ENCODE measurements around the gene ERAP2. TPM values are rescaled to one million over a fixed set of nuclear protein-coding genes. Genes with fewer than 3 reads are reported as not detected.
A peak's percentile ranks its signal among the peaks of the same experiment; 100 is the strongest.

The ERAP2 gene
- total and polyA plus RNA-seq, 10 of the 15 experiments (the other 5 are each of a cell fraction or from before 2014, with no cell fraction given), result 4.0 to 28.7 (median 11.7) TPM

DNA sequence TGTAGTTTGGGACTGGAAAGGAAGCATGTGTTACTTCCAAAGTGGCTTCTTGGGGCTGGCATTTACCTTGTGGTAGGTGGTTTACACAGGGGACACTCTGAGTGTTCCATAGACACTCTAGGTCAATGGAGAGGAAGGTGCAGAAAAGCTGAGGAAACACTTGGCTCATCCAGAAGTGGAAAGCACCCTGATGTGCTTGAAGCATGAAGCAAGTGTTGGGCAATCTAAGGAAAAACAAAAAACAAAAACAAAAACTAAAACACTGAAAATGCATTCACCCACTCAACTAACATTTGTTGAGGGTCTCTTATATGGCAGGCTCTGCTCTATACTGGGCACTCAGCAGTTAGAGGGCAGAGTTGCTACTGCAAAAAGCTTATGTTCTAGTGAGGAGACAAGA lies 2.9 kb upstream of the ERAP2 start:
- no TSS peak for BruUV-seq (replicated peaks)
- intact Hi-C loops (cut with micrococcal nuclease; ENCODE audit: unreplicated experiment), result loop anchor here (2.0 kb wide), 1 partner anchor 269 kb away; the partner anchor contains the start of gene LIX1
- TF ChIP-seq POU2F2 (IDR thresholded peaks at IDR 0.05; ENCODE audit: borderline replicate concordance, low read depth, low read length) (no peak), SMAD5 (IDR thresholded peaks at IDR 0.05; ENCODE audit: low read depth) (no peak), SIN3A (IDR thresholded peaks at IDR 0.05; ENCODE audit: low read depth, low read length) (no peak), FOS (IDR thresholded peaks at IDR 0.05; ENCODE audit: borderline replicate concordance, extremely low read depth, insufficient read length) (no peak), ZNF384 (IDR thresholded peaks at IDR 0.05; ENCODE audit: borderline replicate concordance, low read depth, low read length) (no peak), TBL1XR1 (IDR thresholded peaks at IDR 0.05; ENCODE audit: low read depth, low read length) (no peak)
- TF ChIP-seq, protein P1, sequence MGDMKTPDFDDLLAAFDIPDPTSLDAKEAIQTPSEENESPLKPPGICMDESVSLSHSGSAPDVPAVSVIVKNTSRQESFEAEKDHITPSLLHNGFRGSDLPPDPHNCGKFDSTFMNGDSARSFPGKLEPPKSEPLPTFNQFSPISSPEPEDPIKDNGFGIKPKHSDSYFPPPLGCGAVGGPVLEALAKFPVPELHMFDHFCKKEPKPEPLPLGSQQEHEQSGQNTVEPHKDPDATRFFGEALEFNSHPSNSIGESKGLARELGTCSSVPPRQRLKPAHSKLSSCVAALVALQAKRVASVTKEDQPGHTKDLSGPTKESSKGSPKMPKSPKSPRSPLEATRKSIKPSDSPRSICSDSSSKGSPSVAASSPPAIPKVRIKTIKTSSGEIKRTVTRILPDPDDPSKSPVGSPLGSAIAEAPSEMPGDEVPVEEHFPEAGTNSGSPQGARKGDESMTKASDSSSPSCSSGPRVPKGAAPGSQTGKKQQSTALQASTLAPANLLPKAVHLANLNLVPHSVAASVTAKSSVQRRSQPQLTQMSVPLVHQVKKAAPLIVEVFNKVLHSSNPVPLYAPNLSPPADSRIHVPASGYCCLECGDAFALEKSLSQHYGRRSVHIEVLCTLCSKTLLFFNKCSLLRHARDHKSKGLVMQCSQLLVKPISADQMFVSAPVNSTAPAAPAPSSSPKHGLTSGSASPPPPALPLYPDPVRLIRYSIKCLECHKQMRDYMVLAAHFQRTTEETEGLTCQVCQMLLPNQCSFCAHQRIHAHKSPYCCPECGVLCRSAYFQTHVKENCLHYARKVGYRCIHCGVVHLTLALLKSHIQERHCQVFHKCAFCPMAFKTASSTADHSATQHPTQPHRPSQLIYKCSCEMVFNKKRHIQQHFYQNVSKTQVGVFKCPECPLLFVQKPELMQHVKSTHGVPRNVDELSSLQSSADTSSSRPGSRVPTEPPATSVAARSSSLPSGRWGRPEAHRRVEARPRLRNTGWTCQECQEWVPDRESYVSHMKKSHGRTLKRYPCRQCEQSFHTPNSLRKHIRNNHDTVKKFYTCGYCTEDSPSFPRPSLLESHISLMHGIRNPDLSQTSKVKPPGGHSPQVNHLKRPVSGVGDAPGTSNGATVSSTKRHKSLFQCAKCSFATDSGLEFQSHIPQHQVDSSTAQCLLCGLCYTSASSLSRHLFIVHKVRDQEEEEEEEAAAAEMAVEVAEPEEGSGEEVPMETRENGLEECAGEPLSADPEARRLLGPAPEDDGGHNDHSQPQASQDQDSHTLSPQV (IDR thresholded peaks at IDR 0.05), result no peak
- TF ChIP-seq, protein P2, sequence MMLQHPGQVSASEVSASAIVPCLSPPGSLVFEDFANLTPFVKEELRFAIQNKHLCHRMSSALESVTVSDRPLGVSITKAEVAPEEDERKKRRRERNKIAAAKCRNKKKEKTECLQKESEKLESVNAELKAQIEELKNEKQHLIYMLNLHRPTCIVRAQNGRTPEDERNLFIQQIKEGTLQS (IDR thresholded peaks at IDR 0.05; ENCODE audit: borderline replicate concordance, extremely low read depth, low read depth, low read length), result no peak
- TF ChIP-seq, protein P3, sequence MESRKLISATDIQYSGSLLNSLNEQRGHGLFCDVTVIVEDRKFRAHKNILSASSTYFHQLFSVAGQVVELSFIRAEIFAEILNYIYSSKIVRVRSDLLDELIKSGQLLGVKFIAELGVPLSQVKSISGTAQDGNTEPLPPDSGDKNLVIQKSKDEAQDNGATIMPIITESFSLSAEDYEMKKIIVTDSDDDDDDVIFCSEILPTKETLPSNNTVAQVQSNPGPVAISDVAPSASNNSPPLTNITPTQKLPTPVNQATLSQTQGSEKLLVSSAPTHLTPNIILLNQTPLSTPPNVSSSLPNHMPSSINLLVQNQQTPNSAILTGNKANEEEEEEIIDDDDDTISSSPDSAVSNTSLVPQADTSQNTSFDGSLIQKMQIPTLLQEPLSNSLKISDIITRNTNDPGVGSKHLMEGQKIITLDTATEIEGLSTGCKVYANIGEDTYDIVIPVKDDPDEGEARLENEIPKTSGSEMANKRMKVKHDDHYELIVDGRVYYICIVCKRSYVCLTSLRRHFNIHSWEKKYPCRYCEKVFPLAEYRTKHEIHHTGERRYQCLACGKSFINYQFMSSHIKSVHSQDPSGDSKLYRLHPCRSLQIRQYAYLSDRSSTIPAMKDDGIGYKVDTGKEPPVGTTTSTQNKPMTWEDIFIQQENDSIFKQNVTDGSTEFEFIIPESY (IDR thresholded peaks at IDR 0.05), result no peak
- TF ChIP-seq, protein P4, sequence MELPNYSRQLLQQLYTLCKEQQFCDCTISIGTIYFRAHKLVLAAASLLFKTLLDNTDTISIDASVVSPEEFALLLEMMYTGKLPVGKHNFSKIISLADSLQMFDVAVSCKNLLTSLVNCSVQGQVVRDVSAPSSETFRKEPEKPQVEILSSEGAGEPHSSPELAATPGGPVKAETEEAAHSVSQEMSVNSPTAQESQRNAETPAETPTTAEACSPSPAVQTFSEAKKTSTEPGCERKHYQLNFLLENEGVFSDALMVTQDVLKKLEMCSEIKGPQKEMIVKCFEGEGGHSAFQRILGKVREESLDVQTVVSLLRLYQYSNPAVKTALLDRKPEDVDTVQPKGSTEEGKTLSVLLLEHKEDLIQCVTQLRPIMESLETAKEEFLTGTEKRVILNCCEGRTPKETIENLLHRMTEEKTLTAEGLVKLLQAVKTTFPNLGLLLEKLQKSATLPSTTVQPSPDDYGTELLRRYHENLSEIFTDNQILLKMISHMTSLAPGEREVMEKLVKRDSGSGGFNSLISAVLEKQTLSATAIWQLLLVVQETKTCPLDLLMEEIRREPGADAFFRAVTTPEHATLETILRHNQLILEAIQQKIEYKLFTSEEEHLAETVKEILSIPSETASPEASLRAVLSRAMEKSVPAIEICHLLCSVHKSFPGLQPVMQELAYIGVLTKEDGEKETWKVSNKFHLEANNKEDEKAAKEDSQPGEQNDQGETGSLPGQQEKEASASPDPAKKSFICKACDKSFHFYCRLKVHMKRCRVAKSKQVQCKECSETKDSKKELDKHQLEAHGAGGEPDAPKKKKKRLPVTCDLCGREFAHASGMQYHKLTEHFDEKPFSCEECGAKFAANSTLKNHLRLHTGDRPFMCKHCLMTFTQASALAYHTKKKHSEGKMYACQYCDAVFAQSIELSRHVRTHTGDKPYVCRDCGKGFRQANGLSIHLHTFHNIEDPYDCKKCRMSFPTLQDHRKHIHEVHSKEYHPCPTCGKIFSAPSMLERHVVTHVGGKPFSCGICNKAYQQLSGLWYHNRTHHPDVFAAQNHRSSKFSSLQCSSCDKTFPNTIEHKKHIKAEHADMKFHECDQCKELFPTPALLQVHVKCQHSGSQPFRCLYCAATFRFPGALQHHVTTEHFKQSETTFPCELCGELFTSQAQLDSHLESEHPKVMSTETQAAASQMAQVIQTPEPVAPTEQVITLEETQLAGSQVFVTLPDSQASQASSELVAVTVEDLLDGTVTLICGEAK (IDR thresholded peaks at IDR 0.05; ENCODE audit: borderline replicate concordance), result no peak

More for the DNA sequence above, 2.9 kb upstream of the ERAP2 start:
- Histone ChIP-seq H2AFZ (ENCODE audit: control insufficient read depth, low read depth, low read length) (peak overlapping the region; percentile 15), H3K9ac (ENCODE audit: control insufficient read depth, insufficient read depth, low read length) (no peak overlapping the region), H3K4me3 (no peak overlapping the region), H3K79me2 (ENCODE audit: control insufficient read depth, insufficient read depth, low read length) (peaks cover 31% of the 10 kb centered on the region), H3K27me3 (replicated peaks in 1 of 2; ENCODE audit: control insufficient read depth in 2 of 2, insufficient read depth in 2 of 2, low read length in 1 of 2) (no peaks in the 10 kb centered on the region), H3K9me3 (replicated peaks; ENCODE audit: control insufficient read depth, insufficient read depth, low read length) (no peaks in the 10 kb centered on the region), H3K4me1 (ENCODE audit: control insufficient read depth, insufficient read depth, low read length) (peaks cover 35% of the 10 kb centered on the region), H3K36me3 (ENCODE audit: control insufficient read depth in 2 of 2, insufficient read depth in 2 of 2, low read length in 1 of 2) (no peaks in the 10 kb centered on the region), H3K27ac (ENCODE audit: control insufficient read depth, insufficient read depth) (no peak overlapping the region), H4K20me1 (ENCODE audit: control insufficient read depth, insufficient read depth) (no peaks in the 10 kb centered on the region), H3K4me2 (ENCODE audit: control insufficient read depth, insufficient read depth) (no peak overlapping the region)
- POLR2A ChIA-PET, result interaction anchor here (0.6 to 2.4 kb wide), 8 partner anchors 10 to 212 kb away, joined by 3 to 12 read pairs (median 4); no protein-coding TSS in a partner anchor
- in situ Hi-C loops (cut with MboI), result loop anchor here (5.0 kb wide), 1 partner anchor 289 kb away; no protein-coding TSS in a partner anchor
- FAIRE-seq (no peak), DNase-seq (ENCODE audit: low read depth, low spot score) (no peak), ATAC-seq (no peak)
- RAD21 ChIA-PET (ENCODE audit: unreplicated experiment), result interaction anchor here (0.6 to 10.1 kb wide), 5 partner anchors 12 to 288 kb away, joined by 3 to 136 read pairs (median 53); no protein-coding TSS in a partner anchor
- CTCF ChIA-PET, result interaction anchor here (1.5 to 9.0 kb wide), 6 partner anchors 11 to 291 kb away, joined by 3 to 165 read pairs (median 6); partner anchors contain the start of gene LIX1
- SMC1A ChIA-PET (ENCODE audit: uncharacterized antibody, unreplicated experiment), result interaction anchor here (1.0 to 7.0 kb wide), 17 partner anchors 9 to 287 kb away, joined by 3 to 74 read pairs (median 6); partner anchors contain the start of gene LNPEP

Data from GM12878 (cell line).